SK-N-SH (cell line): ENCODE data around the gene AMPH. TPM values are rescaled to one million over a fixed set of nuclear protein-coding genes. Genes with fewer than 3 reads are reported as not detected.

Experiments used
- CTCF ChIA-PET: fragments of 300-600, 350-600 bp; formaldehyde crosslinking; extraction: SDS; loops from one replicate; lab custom pipeline; 2021; lab: Yijun Ruan, JAX
- POLR2A ChIA-PET: fragments of 350-600 bp; sonication (Branson Sonifier 250); formaldehyde crosslinking; extraction: SDS; loops from one replicate; lab custom pipeline; 2020; ENCODE audit warnings: antibody characterized with exemption, inconsistent platforms; lab: Yijun Ruan, JAX
- DNase-seq: peaks from one replicate; pipeline ENCODE4 v3.0.0; 2012
- H2AFZ ChIP-seq: fragments of 200-600 bp; sonication (generic); 2 replicates; pipeline ENCODE4 v1.8.1; 2016; ENCODE audit warnings: antibody characterized with exemption, mild to moderate bottlenecking, low read depth
- H3F3A ChIP-seq: fragments of 200-600 bp; sonication (generic); replicated peaks from 2 replicates; pipeline ENCODE3; 2016; ENCODE audit warnings: antibody characterized with exemption, mild to moderate bottlenecking; ENCODE audit not compliant: insufficient read depth
- H3K27ac ChIP-seq, 2 experiments: fragments of 200-500 bp in 1 of 2; fragments of 200-600 bp in 1 of 2; sonication (Bioruptor generic) in 1 of 2; sonication (generic), shearing (Covaris generic) in 1 of 2; 2 replicates each; pipeline versions ENCODE4 v1.5.1 to v1.6.1; 2014 to 2016; ENCODE audit warnings: low read depth in 2 of 2, inconsistent platforms in 1 of 2, low read length in 1 of 2, mild to moderate bottlenecking in 1 of 2, mixed read lengths in 1 of 2
- H3K27me3 ChIP-seq: fragments of 200-600 bp; sonication (generic), shearing (Covaris generic); 2 replicates; pipeline ENCODE4 v1.6.1; 2016; ENCODE audit warnings: mixed run types; ENCODE audit not compliant: insufficient read depth
- H3K36me3 ChIP-seq, 2 experiments: fragments of 200-500 bp in 1 of 2; fragments of 200-600 bp in 1 of 2; sonication (Bioruptor generic) in 1 of 2; sonication (generic) in 1 of 2; replicated peaks in 1 of 2; 2 replicates each; pipeline versions ENCODE3 to v1.5.1; 2014 to 2016; ENCODE audit warnings: low read length in 1 of 2, mild to moderate bottlenecking in 1 of 2; ENCODE audit not compliant: insufficient read depth in 2 of 2, control insufficient read depth in 1 of 2
- H3K4me1 ChIP-seq, 2 experiments: fragments of 200-500 bp in 1 of 2; fragments of 200-600 bp in 1 of 2; sonication (Bioruptor generic) in 1 of 2; sonication (generic), shearing (Covaris generic) in 1 of 2; 2 replicates each; pipeline versions ENCODE4 v1.5.1 to v1.6.1; 2014 to 2016; ENCODE audit warnings: low read depth in 1 of 2, low read length in 1 of 2, mixed run types in 1 of 2; ENCODE audit not compliant: insufficient read depth in 2 of 2, control insufficient read depth in 1 of 2
- H3K4me2 ChIP-seq: fragments of 200-600 bp; sonication (generic), shearing (Covaris generic); 2 replicates; pipeline ENCODE4 v1.6.1; 2017; ENCODE audit warnings: mixed run types
- H3K4me3 ChIP-seq, 2 experiments: fragments of 200-500 bp in 1 of 2; fragments of 200-600 bp in 1 of 2; sonication (Bioruptor generic) in 1 of 2; sonication (generic), shearing (Covaris generic) in 1 of 2; 2 replicates each; pipeline versions ENCODE4 v1.5.1 to v1.8.1; 2014 to 2016; ENCODE audit warnings: low read depth in 2 of 2, inconsistent platforms in 1 of 2, low read length in 1 of 2, mild to moderate bottlenecking in 1 of 2, mixed read lengths in 1 of 2, moderate library complexity in 1 of 2
- H3K79me2 ChIP-seq: fragments of 200-600 bp; sonication (generic); 2 replicates; pipeline ENCODE4 v1.8.1; 2017; ENCODE audit warnings: mild to moderate bottlenecking; ENCODE audit not compliant: insufficient read depth
- H3K9ac ChIP-seq: fragments of 200-600 bp; sonication (generic); 2 replicates; pipeline ENCODE4 v1.6.1; 2017; ENCODE audit warnings: mixed run types
- H3K9me2 ChIP-seq: fragments of 200-600 bp; sonication (generic); 2 replicates; pipeline ENCODE4 v1.6.1; 2017; ENCODE audit warnings: mixed run types
- H3K9me3 ChIP-seq: fragments of 200-600 bp; sonication (generic); 2 replicates; pipeline ENCODE4 v1.6.1; 2017; ENCODE audit warnings: mixed run types, mild to moderate bottlenecking, moderate library complexity
- H4K20me1 ChIP-seq: fragments of 200-600 bp; sonication (generic); 2 replicates; pipeline ENCODE4 v1.6.1; 2017; ENCODE audit warnings: mild to moderate bottlenecking, mixed run types; ENCODE audit not compliant: insufficient read depth
- CTCF ChIP-seq: fragments of 200-600 bp; sonication (generic); IDR thresholded peaks from 2 replicates; pipeline ENCODE4 v1.6.1; 2017; ENCODE audit warnings: antibody characterized with exemption, mild to moderate bottlenecking, moderate library complexity
- EP300 ChIP-seq, 2 experiments: IDR thresholded peaks; 2 replicates each; pipeline versions ENCODE4 v1.4.0 to v1.6.1; 2012; ENCODE audit warnings: borderline replicate concordance in 1 of 2, low read depth in 1 of 2, low read length in 1 of 2
- FOSL2 ChIP-seq: IDR thresholded peaks from 2 replicates; pipeline ENCODE4 v1.4.0; 2012; ENCODE audit warnings: low read depth, mild to moderate bottlenecking, moderate library complexity, borderline replicate concordance
- IRF3 ChIP-seq: fragments of 150-350 bp; IDR thresholded peaks from 2 replicates; pipeline ENCODE4 v1.6.1; 2016; ENCODE audit warnings: mild to moderate bottlenecking, low read depth, low read length
- JUND ChIP-seq: IDR thresholded peaks from 2 replicates; pipeline ENCODE4 v1.4.0; 2012
- RAD21 ChIP-seq: IDR thresholded peaks from 2 replicates; pipeline ENCODE4 v1.6.1; 2012; ENCODE audit warnings: mild to moderate bottlenecking, low read length
- SIN3A ChIP-seq: IDR thresholded peaks from 2 replicates; pipeline ENCODE4 v1.6.1; 2012; ENCODE audit warnings: low read depth, mild to moderate bottlenecking, low read length, moderate library complexity, borderline replicate concordance
- TEAD4 ChIP-seq: IDR thresholded peaks from 2 replicates; pipeline ENCODE4 v1.4.0; 2012; ENCODE audit warnings: mild to moderate bottlenecking, borderline replicate concordance; ENCODE audit not compliant: insufficient read depth
- YY1 ChIP-seq: IDR thresholded peaks from 2 replicates; pipeline ENCODE4 v1.4.0; 2012; ENCODE audit warnings: low read depth, mild to moderate bottlenecking
- WGBS: methylation state at CpG from one replicate; pipeline ENCODE4 v1.1.6; 2017; ENCODE audit warnings: low lambda C conversion rate; 5-methylcytosine and 5-hydroxymethylcytosine counted together
- polyA plus RNA-seq, 3 experiments: library from polyadenylated mRNA; depleted of rRNA; stranded (reverse); fragments of >200 nt; gene quantifications; 2 replicates each; pipeline ENCODE4 v1.2.3, GENCODE V29; 2012
- TF ChIP-seq, protein P1 (sequence below): fragments of 150-350 bp; IDR thresholded peaks from 2 replicates; pipeline ENCODE4 v1.6.1; 2017; ENCODE audit warnings: antibody characterized with exemption, low read length, low read depth, borderline replicate concordance

Gene AMPH
- polyA plus RNA-seq, 1 of the 3 experiments (the other 2 are of a cell fraction), result 0.08 TPM

GRCh38 chr7:38453168-38453567 is 178.0 kb downstream of the AMPH start:
- H3K4me1 ChIP-seq, result peaks cover 0 to 11% of the 10 kb centered on the region in 2 experiments; a peak in 2 of 4 replicates
- no peaks in the 10 kb centered on the region for H3K36me3 ChIP-seq
- H4K20me1 ChIP-seq, result no peaks in the 10 kb centered on the region; the same call in 1 of the 2 replicates
- H3K4me2 ChIP-seq, result no peak overlapping the region
- no peaks in the 10 kb centered on the region for H3K9me3 ChIP-seq
- WGBS, result 15% methylated on average over 3 of the region's 3 CpGs
- H3K9me2 ChIP-seq, result no peaks in the 10 kb centered on the region
- no peak overlapping the region for H2AFZ ChIP-seq
- no peak for TF ChIP-seq IRF3
- TF ChIP-seq, protein P1, sequence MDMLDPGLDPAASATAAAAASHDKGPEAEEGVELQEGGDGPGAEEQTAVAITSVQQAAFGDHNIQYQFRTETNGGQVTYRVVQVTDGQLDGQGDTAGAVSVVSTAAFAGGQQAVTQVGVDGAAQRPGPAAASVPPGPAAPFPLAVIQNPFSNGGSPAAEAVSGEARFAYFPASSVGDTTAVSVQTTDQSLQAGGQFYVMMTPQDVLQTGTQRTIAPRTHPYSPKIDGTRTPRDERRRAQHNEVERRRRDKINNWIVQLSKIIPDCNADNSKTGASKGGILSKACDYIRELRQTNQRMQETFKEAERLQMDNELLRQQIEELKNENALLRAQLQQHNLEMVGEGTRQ, result no peak
- TF ChIP-seq TEAD4, result no peak
- no peak for TF ChIP-seq RAD21
- TF ChIP-seq EP300 (IDR thresholded peaks at IDR 0.05; ENCODE audit: borderline replicate concordance in 1 of 2, low read depth in 1 of 2, low read length in 1 of 2), result no peak
- TF ChIP-seq CTCF, result no peak
- TF ChIP-seq YY1, result no peak
- TF ChIP-seq FOSL2, result no peak
- TF ChIP-seq JUND, result no peak
- no peaks in the 10 kb centered on the region for H3K79me2 ChIP-seq
- H3K4me3 ChIP-seq, result no peak overlapping the region
- no peak overlapping the region for H3K9ac ChIP-seq
- POLR2A ChIA-PET, result no interaction called here
- H3K27me3 ChIP-seq, result peaks cover 8% of the 10 kb centered on the region; the same call in 1 of the 2 replicates
- CTCF ChIA-PET, result interaction anchor here (1.1 to 1.9 kb wide), 5 partner anchors 19 to 208 kb away, joined by 3 to 5 read pairs (median 3); no protein-coding TSS in a partner anchor
- no peak for DNase-seq
- no peak overlapping the region for H3K27ac ChIP-seq
- no peaks in the 10 kb centered on the region for H3F3A ChIP-seq

- no peaks in the 10 kb centered on the region for H3K79me2 ChIP-seq
- CTCF ChIA-PET, result interaction anchor here (0.7 to 1.9 kb wide), 8 partner anchors 9 to 208 kb away, joined by 3 to 6 read pairs (median 3); no protein-coding TSS in a partner anchor
- DNase-seq, result no peak
- no peak overlapping the region for H3K4me2 ChIP-seq
- H3K9me2 ChIP-seq, result no peaks in the 10 kb centered on the region
- H3K9me3 ChIP-seq, result no peaks in the 10 kb centered on the region
- H3K4me3 ChIP-seq, result no peak overlapping the region
- H3K9ac ChIP-seq, result no peak overlapping the region
- POLR2A ChIA-PET, result no interaction called here
- TF ChIP-seq EP300 (IDR thresholded peaks at IDR 0.05; ENCODE audit: borderline replicate concordance in 1 of 2, low read depth in 1 of 2, low read length in 1 of 2) (peak in 1 of 2 experiments; percentile 54; a peak in 1 of 4 replicates), SIN3A (no peak)
- H3K36me3 ChIP-seq, result no peaks in the 10 kb centered on the region
- WGBS, result 3% methylated on average over 1 of the region's 1 CpG
- no peaks in the 10 kb centered on the region; the same call in 1 of the 2 replicates for H4K20me1 ChIP-seq
- no peaks in the 10 kb centered on the region for H3F3A ChIP-seq
- H3K4me1 ChIP-seq, result peaks cover 0 to 11% of the 10 kb centered on the region in 2 experiments; a peak in 2 of 4 replicates
- H3K27me3 ChIP-seq, result peaks cover 8% of the 10 kb centered on the region; the same call in 1 of the 2 replicates
- H2AFZ ChIP-seq, result no peak overlapping the region
- no peak overlapping the region for H3K27ac ChIP-seq
These were observed 178.5 kb downstream of the AMPH start for GRCh38 chr7:38452681-38453108.
